ENCODE measurements around the gene ACOX3.

- TF ChIP-seq CHD2 (IDR thresholded peaks at IDR 0.05; ENCODE audit: low read length) (no peak), CTCF (IDR thresholded peaks at IDR 0.05; ENCODE audit: control extremely low read depth in 1 of 3, insufficient read depth in 1 of 3, low read depth in 1 of 3, low read length in 3 of 3) (no peak), POLR2AphosphoS5 (IDR thresholded peaks at IDR 0.05; ENCODE audit: low read depth, low read length) (no peak), EP300 (IDR thresholded peaks at IDR 0.05; ENCODE audit: borderline replicate concordance in 1 of 2, low read depth in 2 of 2, low read length in 2 of 2) (no peak), POLR2A (IDR thresholded peaks at IDR 0.05; ENCODE audit: control extremely low read depth in 1 of 2, low read depth in 2 of 2, low read length in 2 of 2) (no peak), EZH2 (IDR thresholded peaks at IDR 0.05; ENCODE audit: low read depth, low read length, severe bottlenecking) (no peak), ATF2 (IDR thresholded peaks at IDR 0.05; ENCODE audit: low read length) (no peak), CHD7 (IDR thresholded peaks at IDR 0.05; ENCODE audit: insufficient replicate concordance, low read length) (no peak)
Measured at GRCh38 chr4:8473198-8473919, 32.8 kb upstream of the ACOX3 start.
